GM23338 (cell line): ENCODE measurements around the gene HNRNPC.

Experiments used
- CREB1 ChIP-seq: fragments of 250-450 bp; sonication (Bioruptor Pico); IDR thresholded peaks from 2 replicates; pipeline ENCODE4 v1.5.0; 2020; ENCODE audit warnings: low read depth, mild to moderate bottlenecking, moderate library complexity
- CTCF ChIP-seq, 2 experiments: fragments of 200-600 bp in 1 of 2; sonication (generic) in 1 of 2; conservative IDR thresholded peaks; 2 replicates each; pipeline versions ENCODE4 v1.5.1 to v1.6.1; 2016 to 2017; ENCODE audit warnings: antibody characterized with exemption in 2 of 2, low read depth in 2 of 2, mild to moderate bottlenecking in 2 of 2, moderate library complexity in 1 of 2
- ETS1 ChIP-seq: IDR thresholded peaks from 2 replicates; pipeline ENCODE4 v1.6.1; 2016; ENCODE audit warnings: antibody characterized with exemption
- EZH2 ChIP-seq: fragments of 200-600 bp; sonication (generic); IDR thresholded peaks from one replicate; pipeline ENCODE4 v1.8.0; 2017; ENCODE audit warnings: antibody characterized with exemption, mild to moderate bottlenecking, low read depth; ENCODE audit not compliant: unreplicated experiment
- EZH2phosphoT487 ChIP-seq: fragments of 200-600 bp; sonication (generic); IDR thresholded peaks from one replicate; pipeline ENCODE4 v1.8.1; 2018; ENCODE audit warnings: antibody characterized with exemption; ENCODE audit not compliant: unreplicated experiment
- JUNB ChIP-seq: IDR thresholded peaks from one replicate; pipeline ENCODE4 v1.6.1; 2016; ENCODE audit warnings: antibody characterized with exemption; ENCODE audit not compliant: unreplicated experiment
- NANOG ChIP-seq: IDR thresholded peaks from 2 replicates; pipeline ENCODE4 v1.6.1; 2016; ENCODE audit warnings: antibody characterized with exemption, borderline replicate concordance
- POLR2AphosphoS5 ChIP-seq: IDR thresholded peaks from 2 replicates; pipeline ENCODE4 v1.6.1; 2016; ENCODE audit warnings: antibody characterized with exemption, low read depth
- REST ChIP-seq: IDR thresholded peaks from one replicate; pipeline ENCODE4 v1.6.1; 2018; ENCODE audit warnings: antibody characterized with exemption; ENCODE audit not compliant: unreplicated experiment
- STAT1 ChIP-seq: IDR thresholded peaks from one replicate; pipeline ENCODE4 v1.6.1; 2016; ENCODE audit warnings: antibody characterized with exemption; ENCODE audit not compliant: unreplicated experiment
- ZNF114 ChIP-seq: fragments of 250-450 bp; sonication (Bioruptor Pico); IDR thresholded peaks from 2 replicates; pipeline ENCODE4 v1.5.0; 2020; ENCODE audit warnings: mild to moderate bottlenecking, moderate library complexity
- ZNF331 ChIP-seq: fragments of 250-450 bp; sonication (Bioruptor Pico); IDR thresholded peaks from 2 replicates; pipeline ENCODE4 v1.5.0; 2020; ENCODE audit warnings: low read depth, mild to moderate bottlenecking, moderate library complexity
- ZNF462 ChIP-seq: fragments of 250-450 bp; sonication (Bioruptor Pico); IDR thresholded peaks from 2 replicates; pipeline ENCODE4 v1.5.0; 2020; ENCODE audit warnings: mild to moderate bottlenecking, moderate library complexity

- no peak for TF ChIP-seq EZH2
- TF ChIP-seq REST = no peak
- no peak for TF ChIP-seq CREB1 (CRISPR knock-in tag)
- TF ChIP-seq ZNF331 = no peak
- TF ChIP-seq CTCF (conservative IDR thresholded peaks at IDR 0.05; ENCODE audit: low read depth in 2 of 2) = no peak
- no peak for TF ChIP-seq POLR2AphosphoS5
- no peak for TF ChIP-seq EZH2phosphoT487
- TF ChIP-seq STAT1 = no peak
- TF ChIP-seq ZNF114 (CRISPR knock-in tag) = no peak
- TF ChIP-seq ETS1 = no peak
- TF ChIP-seq NANOG = no peak
- no peak for TF ChIP-seq ZNF462 (CRISPR knock-in tag)
- no peak for TF ChIP-seq JUNB
Measured at GRCh38 chr14:21192875-21193535, 76.2 kb downstream of the HNRNPC start.
